Endothelial cell (in vitro differentiated cells): ENCODE measurements around the gene CD163. TPM values are rescaled to one million over a fixed set of nuclear protein-coding genes. Genes with fewer than 3 reads are reported as not detected.

ENCODE experiments used
- DNase-seq: peaks from one replicate; pipeline ENCODE4 v3.0.0; 2021; ENCODE audit warnings: low spot score
- H3K27ac Mint-ChIP-seq: one replicate; pipeline ENCODE4 v1.8.0; 2021; ENCODE audit warnings: mixed read lengths, inconsistent platforms; ENCODE audit not compliant: unreplicated experiment
- H3K27me3 Mint-ChIP-seq: one replicate; pipeline ENCODE4 v1.8.0; 2021; ENCODE audit warnings: mild to moderate bottlenecking, moderate library complexity, mixed read lengths, inconsistent platforms; ENCODE audit not compliant: unreplicated experiment
- H3K36me3 Mint-ChIP-seq: one replicate; pipeline ENCODE4 v1.8.0; 2021; ENCODE audit warnings: mild to moderate bottlenecking, low read depth, mixed read lengths, inconsistent platforms; ENCODE audit not compliant: unreplicated experiment
- H3K4me1 Mint-ChIP-seq: one replicate; pipeline ENCODE4 v1.8.0; 2021; ENCODE audit warnings: mild to moderate bottlenecking, mixed read lengths, inconsistent platforms; ENCODE audit not compliant: unreplicated experiment
- H3K4me3 Mint-ChIP-seq: one replicate; pipeline ENCODE4 v1.8.0; 2021; ENCODE audit warnings: mild to moderate bottlenecking, mixed read lengths, inconsistent platforms; ENCODE audit not compliant: unreplicated experiment
- H3K9me3 Mint-ChIP-seq: one replicate; pipeline ENCODE4 v1.8.0; 2021; ENCODE audit warnings: mixed read lengths, inconsistent platforms; ENCODE audit not compliant: unreplicated experiment
- total RNA-seq: library from RNA; stranded (reverse); fragmentation: NEBNext Ultra II Directional; extraction: Animal tissue kit (Norgen Biotek cat#: 25700); gene quantifications from one replicate; pipeline ENCODE4 v1.2.1, GENCODE V29; 2021; ENCODE audit not compliant: unreplicated experiment
- TF ChIP-seq, protein P1 (sequence below): fragments of 200-600 bp; sonication (generic); IDR thresholded peaks from one replicate; pipeline ENCODE4 v1.5.0; 2021; ENCODE audit warnings: antibody characterized with exemption; ENCODE audit not compliant: unreplicated experiment

CD163 gene
- total RNA-seq, 1 donor from 2014 or later = 0.90 TPM

DNA sequence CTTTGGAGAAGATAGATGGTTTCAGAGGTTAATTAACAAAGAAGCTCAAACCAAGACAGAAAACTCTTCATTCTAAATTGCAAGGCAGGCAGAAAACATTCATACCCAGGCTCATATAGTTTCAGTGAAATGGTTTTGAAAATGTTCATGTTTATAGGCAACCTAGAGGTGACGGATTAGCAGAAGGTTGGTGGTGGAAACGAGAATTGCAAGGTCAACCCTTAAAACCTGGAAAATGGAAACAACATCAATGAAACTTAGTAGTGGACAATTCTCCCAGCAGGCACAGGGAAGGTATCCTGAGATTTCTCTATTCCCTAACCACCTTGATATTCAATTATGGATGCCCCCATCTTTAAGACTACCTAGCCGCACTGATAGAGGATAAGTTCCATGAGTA is 965 bp downstream of the CD163 start:
- no peak overlapping the region for H3K27ac Mint-ChIP-seq
- H3K4me3 Mint-ChIP-seq = no peak overlapping the region
- no peaks in the 10 kb centered on the region for H3K36me3 Mint-ChIP-seq
- no peaks in the 10 kb centered on the region for H3K9me3 Mint-ChIP-seq
- DNase-seq = no peak
- TF ChIP-seq, protein P1, sequence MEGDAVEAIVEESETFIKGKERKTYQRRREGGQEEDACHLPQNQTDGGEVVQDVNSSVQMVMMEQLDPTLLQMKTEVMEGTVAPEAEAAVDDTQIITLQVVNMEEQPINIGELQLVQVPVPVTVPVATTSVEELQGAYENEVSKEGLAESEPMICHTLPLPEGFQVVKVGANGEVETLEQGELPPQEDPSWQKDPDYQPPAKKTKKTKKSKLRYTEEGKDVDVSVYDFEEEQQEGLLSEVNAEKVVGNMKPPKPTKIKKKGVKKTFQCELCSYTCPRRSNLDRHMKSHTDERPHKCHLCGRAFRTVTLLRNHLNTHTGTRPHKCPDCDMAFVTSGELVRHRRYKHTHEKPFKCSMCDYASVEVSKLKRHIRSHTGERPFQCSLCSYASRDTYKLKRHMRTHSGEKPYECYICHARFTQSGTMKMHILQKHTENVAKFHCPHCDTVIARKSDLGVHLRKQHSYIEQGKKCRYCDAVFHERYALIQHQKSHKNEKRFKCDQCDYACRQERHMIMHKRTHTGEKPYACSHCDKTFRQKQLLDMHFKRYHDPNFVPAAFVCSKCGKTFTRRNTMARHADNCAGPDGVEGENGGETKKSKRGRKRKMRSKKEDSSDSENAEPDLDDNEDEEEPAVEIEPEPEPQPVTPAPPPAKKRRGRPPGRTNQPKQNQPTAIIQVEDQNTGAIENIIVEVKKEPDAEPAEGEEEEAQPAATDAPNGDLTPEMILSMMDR = no peak
- peaks cover 5% of the 10 kb centered on the region for H3K4me1 Mint-ChIP-seq
- no peaks in the 10 kb centered on the region for H3K27me3 Mint-ChIP-seq

DNA sequence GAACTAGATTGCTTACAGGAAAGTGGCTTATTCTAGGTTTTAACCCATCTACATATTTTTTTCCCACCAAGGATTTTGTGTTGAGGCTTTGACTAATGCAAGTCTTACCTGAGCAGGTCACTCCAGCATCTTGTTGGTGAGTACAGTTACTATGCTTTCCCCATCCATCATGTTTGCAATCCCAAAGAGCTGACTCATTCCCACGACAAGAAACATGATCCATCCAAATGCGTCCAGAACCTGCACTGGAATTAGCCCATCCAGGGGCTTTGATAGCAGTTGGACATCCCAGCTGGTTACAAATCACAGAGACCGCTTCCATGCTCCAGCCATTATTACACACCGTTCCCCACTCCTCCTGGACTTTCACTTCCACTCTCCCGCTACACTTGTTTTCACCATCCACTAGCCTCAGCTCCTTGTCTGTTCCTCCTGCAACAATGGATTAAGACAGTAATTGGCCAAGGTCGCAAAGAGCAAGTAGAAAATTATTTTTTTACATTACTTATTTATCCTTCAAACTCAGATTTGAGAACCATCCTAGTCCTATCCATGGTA is 2.5 kb downstream of the CD163 start:
- H3K4me1 Mint-ChIP-seq = peaks cover 5% of the 10 kb centered on the region
- TF ChIP-seq, protein P1 = no peak
- H3K4me3 Mint-ChIP-seq = no peak overlapping the region
- no peaks in the 10 kb centered on the region for H3K27me3 Mint-ChIP-seq
- H3K27ac Mint-ChIP-seq = no peak overlapping the region
- H3K36me3 Mint-ChIP-seq = no peaks in the 10 kb centered on the region
- no peak for DNase-seq
- H3K9me3 Mint-ChIP-seq = no peaks in the 10 kb centered on the region

DNA sequence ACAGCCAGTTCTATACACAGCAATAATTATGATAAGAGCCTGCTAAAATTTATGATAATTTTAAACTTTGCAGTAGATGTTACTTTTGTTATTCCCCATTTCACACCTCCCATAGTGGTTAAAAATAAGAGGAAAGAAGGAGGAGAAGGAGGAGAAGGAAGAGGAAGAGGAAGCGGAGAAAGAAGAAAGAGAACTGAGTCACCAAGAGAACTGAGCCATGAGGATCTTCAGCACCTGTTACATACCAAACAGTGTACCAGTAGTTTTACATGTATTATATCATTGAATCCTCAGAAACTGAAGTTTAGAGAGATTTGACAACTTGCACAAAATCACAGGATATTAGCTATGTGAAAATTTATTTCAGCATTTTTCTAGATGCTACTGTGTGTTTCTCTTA is 3.9 kb downstream of the CD163 start:
- H3K27ac Mint-ChIP-seq = no peak overlapping the region
- no peaks in the 10 kb centered on the region for H3K9me3 Mint-ChIP-seq
- TF ChIP-seq, protein P1 = no peak
- peaks cover 5% of the 10 kb centered on the region for H3K4me1 Mint-ChIP-seq
- no peak overlapping the region for H3K4me3 Mint-ChIP-seq
- no peaks in the 10 kb centered on the region for H3K36me3 Mint-ChIP-seq
- no peak for DNase-seq
- H3K27me3 Mint-ChIP-seq = no peaks in the 10 kb centered on the region

DNA sequence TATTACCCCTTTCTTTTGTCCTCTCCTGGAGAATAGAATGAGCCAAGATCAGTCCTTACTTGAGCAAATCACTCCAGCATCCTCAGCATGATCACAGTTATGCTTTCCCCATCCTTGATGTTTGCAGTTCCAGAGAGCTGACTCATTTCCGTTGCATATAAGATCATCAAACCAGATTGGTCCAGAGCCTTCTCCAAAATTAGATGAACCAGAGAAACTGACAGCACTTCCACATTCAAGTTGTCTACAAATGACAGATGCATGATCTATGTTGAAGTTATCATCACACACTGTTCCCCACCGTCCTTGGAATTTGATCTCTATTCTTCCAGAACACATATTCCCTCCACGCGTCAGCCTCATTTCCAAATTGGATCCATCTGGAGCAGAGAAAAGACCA is 4.8 kb downstream of the CD163 start:
- H3K27ac Mint-ChIP-seq = no peak overlapping the region
- no peak for DNase-seq
- peaks cover 5% of the 10 kb centered on the region for H3K4me1 Mint-ChIP-seq
- TF ChIP-seq, protein P1 = no peak
- no peaks in the 10 kb centered on the region for H3K27me3 Mint-ChIP-seq
- no peaks in the 10 kb centered on the region for H3K36me3 Mint-ChIP-seq
- H3K4me3 Mint-ChIP-seq = no peak overlapping the region
- no peaks in the 10 kb centered on the region for H3K9me3 Mint-ChIP-seq

DNA sequence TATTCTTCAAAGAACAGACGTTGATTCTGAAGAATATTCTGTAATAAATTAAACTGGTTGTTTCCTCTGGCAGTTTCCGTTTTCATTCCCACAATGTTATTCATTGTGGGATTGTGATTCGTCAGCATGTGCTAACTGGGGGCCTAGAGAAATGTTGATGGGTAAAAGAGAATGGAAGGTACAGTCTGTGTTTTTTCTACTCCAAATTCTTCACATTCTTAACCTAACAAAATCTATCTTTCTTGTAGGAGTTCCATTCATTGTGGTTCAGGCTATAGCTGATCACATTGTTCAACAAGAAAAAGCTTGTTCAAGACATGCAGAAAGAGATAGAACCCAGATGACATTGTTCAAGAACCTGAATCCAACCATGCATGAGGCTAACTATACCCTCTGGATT is 5.9 kb downstream of the CD163 start:
- TF ChIP-seq, protein P1 = no peak
- DNase-seq = no peak
- Mint-ChIP-seq H3K4me1 (peaks cover 5% of the 10 kb centered on the region), H3K9me3 (no peaks in the 10 kb centered on the region), H3K36me3 (no peaks in the 10 kb centered on the region), H3K4me3 (no peak overlapping the region), H3K27me3 (no peaks in the 10 kb centered on the region), H3K27ac (no peak overlapping the region)
